Measurements from ENCODE around the gene KNOP1.
"Not testable (repeated sequence)": the region's sequence is repeated elsewhere in the genome, so short reads cannot be mapped to it uniquely, and the experiment has no call there.

Gene KNOP1

DNA sequence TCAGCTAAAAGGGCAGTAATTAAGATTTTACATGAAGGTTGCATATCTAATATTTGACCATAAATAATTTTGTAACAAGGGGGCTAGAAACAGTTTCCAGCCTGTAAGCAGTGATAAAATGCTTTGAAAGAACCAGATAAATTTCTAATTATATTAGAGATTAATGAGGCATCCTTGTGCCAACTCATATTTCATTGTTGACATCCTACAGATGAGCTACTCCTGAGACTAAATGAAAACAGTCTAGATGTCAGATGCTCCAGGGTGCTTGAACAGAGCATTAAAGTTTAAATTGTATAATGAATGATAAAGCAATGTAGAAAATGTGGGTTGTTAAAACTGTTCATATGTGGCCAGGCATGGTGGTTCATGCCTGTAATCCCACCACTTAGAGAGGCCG lies 23.3 kb upstream of the KNOP1 start:
- no peak for DNase-seq (ENCODE audit: low read depth)

- DNase-seq (ENCODE audit: low read depth), result no peak
These were observed 19.4 kb upstream of the KNOP1 start for GRCh38 chr16:19737306-19738038.

GRCh38 chr16:19735074-19735867 lies 17.2 kb upstream of the KNOP1 start:
- DNase-seq (ENCODE audit: low read depth), result no peak

GRCh38 chr16:19733551-19733950 lies 15.5 kb upstream of the KNOP1 start:
- no peak for DNase-seq (ENCODE audit: low read depth)

GRCh38 chr16:19728636-19728965 lies 10.6 kb upstream of the KNOP1 start:
- no peak for DNase-seq (ENCODE audit: low read depth)

GRCh38 chr16:19722981-19723380 lies 5.0 kb upstream of the KNOP1 start:
- no peak for DNase-seq (ENCODE audit: low read depth)

DNA sequence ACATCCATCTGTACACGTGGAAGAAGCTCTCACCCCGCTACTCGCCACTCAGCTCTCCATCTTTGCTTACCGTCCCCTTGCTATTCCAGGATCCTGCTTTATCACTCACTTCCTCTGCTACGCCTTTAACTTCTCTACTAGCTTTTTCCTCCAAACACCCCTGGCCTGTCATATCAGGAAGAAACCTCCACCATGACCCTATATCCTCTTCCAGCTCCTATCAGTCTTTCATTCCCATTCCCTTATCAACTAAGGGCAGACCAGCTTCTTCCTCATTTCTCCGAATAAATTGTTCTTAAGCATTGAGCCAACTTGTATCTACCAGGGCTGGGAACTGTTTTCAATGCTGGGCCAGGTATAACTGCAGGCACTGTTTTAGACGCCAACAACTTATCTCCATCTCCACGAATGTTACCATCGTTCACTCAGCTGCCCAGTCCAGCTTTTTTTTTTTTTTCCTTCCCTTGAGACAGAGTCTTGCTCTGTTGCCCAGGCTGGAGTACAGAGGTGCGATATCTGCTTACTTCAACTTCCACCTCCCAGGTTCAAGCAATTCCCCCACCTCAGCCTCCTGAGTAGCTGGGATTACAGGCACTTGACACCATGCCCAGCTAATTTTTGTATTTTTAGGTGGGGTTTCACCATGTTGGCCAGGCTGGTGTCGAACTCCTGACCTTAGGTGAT lies 4.4 kb upstream of the KNOP1 start:
- DNase-seq (ENCODE audit: low read depth), result no peak

- DNase-seq (ENCODE audit: low read depth), result no peak
These were observed 568 bp upstream of the KNOP1 start for GRCh38 chr16:19718624-19718965.

DNA sequence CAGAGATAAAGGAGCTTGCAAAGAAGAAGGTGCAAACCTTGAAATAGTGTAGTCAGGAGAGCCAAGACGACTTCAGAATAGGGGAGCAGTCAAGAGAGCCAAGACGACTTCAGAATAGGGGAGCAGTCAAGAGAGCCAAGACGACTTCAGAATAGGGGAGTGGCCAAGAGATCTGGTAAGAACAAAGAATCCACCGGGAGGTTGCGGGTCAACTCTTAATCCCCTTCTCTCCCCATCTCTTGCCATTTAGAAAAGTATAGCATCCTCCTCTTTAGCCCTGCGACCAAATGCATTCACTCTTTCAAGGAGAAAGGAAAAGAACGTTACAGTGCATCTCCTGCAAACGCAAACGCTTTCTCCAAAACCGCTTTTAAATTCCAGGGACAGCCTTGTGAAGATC lies 713 bp downstream of the KNOP1 start:
- DNase-seq (ENCODE audit: low read depth), result no peak

- DNase-seq (ENCODE audit: low read depth), result not testable (repeated sequence)
These were observed 1.3 kb downstream of the KNOP1 start for GRCh38 chr16:19716728-19717127.

GRCh38 chr16:19716183-19716582 lies 1.8 kb downstream of the KNOP1 start:
- DNase-seq (ENCODE audit: low read depth), result no peak

- no peak for DNase-seq (ENCODE audit: low read depth)
These were observed 2.5 kb downstream of the KNOP1 start for GRCh38 chr16:19715566-19715965.

DNA sequence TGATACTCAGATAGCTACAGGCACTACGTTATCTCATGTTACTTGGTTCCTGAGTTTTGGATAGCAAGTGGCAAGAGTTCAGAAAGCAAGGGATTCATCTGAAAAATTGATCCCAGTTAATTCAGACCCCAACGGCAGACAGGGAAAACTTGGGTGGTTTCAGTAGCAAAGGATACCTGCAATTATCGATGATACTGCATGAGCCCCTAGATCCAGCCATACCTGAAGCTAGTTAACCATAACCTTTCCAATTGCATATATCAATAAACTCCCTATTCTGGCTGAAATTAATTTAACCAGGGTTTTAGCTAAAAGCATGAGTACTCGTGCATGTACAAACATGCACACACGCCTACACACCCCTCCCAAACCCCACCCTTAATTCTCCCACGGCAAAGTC lies 4.3 kb downstream of the KNOP1 start:
- DNase-seq (ENCODE audit: low read depth), result no peak

DNA sequence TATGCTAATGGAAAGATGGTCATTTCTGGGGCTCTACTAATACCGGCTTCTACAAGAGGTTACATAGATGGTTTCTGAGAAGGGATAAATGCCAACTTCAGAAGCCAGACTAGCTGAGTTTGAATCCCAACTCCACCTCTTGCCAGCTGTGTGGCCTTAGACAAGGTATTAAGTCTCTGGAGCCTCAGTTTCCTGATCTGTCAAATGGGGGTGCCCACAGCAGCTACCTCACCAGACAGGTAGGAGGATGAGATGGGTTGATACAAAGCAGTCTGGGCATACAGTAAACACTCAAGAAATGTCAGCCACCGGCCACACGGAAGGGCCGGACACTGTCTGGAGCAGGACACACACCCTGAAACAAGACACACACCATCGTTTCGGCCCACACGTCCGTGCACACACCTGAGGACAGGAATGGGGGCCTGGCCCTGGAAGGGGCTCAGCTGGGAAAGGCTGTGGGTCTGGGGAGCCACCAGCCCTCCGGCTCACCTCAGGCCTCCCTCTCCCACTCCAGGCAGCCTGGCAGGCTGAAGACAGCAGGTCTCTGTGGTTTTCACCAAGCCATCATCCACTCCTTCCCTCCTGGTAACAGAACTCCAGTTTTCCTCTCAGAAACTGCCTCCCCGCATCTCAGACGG lies 5.5 kb downstream of the KNOP1 start:
- DNase-seq (ENCODE audit: low read depth), result no peak

DNA sequence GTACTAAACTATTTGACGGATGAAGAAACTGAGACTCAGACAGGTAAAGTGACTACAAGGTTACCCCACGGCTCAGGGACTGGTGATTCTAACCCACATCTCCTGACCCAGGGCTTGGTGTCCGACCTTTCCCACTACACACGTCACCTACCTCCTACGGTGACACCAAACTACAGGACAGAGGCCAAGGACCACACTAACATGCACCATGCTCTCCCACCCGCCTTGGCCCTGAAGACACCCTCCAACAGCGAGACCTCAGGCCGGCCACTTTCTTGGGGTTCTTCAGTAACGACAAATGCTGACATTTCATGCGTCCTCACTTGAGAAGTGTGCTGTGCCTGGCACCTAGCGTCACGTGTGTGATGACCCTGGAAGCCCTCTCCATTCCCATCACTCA lies 6.4 kb downstream of the KNOP1 start:
- DNase-seq (ENCODE audit: low read depth), result no peak

GRCh38 chr16:19710991-19711545 lies 7.0 kb downstream of the KNOP1 start:
- no peak for DNase-seq (ENCODE audit: low read depth)

GRCh38 chr16:19710191-19710908 lies 7.7 kb downstream of the KNOP1 start:
- DNase-seq (ENCODE audit: low read depth), result no peak

DNA sequence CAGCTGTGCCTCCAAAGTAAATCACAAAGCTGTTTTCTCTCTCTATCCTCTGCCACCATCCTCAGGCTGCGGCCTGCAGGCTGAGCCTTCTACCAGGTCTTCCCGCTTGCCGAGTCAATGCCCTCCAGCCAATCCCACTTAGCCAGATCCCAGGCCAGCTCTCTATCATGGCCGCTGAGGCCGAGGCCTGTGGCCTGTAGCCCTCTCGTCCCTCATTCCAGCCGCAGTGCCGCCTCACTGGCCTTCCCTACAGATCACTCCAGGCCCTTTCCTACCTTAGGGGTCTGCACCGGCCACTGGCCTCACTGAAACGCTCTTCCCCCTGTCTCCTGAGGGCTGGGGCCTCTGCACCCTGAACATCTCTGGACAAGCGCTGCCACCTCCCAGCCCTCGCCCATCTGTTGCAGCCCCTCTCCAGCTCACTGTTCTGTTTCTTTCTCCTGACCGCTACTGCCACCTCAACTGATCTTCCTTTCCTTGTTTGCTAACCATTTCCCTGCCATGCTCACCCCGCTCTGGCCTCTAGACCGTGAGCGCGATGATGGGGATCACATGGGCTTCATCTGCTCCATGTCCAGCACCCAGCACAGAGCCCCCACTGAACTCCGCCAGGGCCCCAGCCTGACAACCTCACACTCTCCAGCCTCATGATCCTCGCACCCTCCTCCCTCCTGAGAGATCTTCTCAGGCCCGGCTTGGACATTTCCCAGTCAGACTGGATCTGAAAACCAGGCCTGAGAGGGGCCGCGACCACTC lies 8.5 kb downstream of the KNOP1 start:
- no peak for DNase-seq (ENCODE audit: low read depth)

DNA sequence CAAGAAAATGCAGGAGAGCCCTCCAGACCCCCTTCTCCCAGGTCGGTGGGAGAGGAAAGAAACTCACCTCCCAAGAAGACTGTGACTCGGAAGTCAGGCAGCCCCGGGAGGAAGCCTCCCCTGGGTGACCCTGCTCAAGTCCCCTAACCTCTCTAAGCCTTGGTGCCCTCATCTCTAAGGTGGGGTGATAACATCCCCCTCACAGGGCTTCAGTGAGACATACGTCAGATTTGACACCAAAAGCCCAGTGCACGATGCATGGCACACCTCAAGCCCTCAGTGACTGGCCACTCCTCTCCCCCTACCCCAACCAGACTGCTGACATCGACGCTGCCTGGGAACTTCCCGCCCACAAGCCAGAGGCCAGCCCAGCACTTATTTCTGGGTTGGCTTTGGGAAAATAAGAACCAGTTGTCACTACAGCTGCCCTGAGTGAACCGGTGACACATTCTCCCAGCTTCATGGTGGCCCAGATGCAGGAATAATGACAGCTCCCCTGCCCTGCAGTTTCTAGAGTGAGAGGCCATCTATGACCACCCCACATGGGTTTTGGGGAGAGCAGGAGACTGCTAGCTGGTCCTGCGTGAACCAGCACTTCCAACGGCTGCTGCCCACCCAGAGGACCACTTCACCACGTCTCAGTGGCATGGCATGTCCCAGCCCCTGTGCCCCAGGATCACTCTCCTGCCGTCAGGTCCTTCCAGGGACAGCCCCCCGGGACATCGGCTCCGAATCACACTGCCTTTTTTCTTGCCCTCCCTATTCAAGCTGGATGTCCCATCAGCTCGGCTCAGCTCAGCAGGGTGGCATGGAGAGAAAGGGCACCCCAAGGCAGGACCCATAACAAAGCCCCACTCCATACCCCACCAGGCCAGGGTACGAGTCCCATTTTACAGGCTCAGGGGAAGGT lies 9.5 kb downstream of the KNOP1 start:
- DNase-seq (ENCODE audit: low read depth), result no peak
